ENCODE results near the gene TMED8. TPM values are rescaled to one million over a fixed set of nuclear protein-coding genes. Genes with fewer than 3 reads are reported as not detected.

TMED8 gene
- total RNA-seq, 2 donors from 2014 or later, result 20.5 to 27.6 TPM

- peaks cover 15% of the 10 kb centered on the region for H3K4me1 ChIP-seq (ENCODE audit: control insufficient read depth, insufficient read depth, low read length)
- Mint-ChIP-seq H3K36me3 (ENCODE audit: low read depth) (peaks cover 15% of the 10 kb centered on the region), H3K27me3 (ENCODE audit: insufficient read depth) (no peaks in the 10 kb centered on the region), H3K27ac (peak overlapping the region; percentile 75), H3K9me3 (no peaks in the 10 kb centered on the region), H3K4me1 (peaks cover 28% of the 10 kb centered on the region), H3K4me3 (no peak overlapping the region)
- H3K27me3 ChIP-seq (ENCODE audit: control insufficient read depth, insufficient read depth, low read length, poor library complexity, severe bottlenecking), result no peaks in the 10 kb centered on the region
- H3K9me3 ChIP-seq (ENCODE audit: control insufficient read depth, low read length), result no peaks in the 10 kb centered on the region
- peaks cover 50% of the 10 kb centered on the region for H3K36me3 ChIP-seq (ENCODE audit: control insufficient read depth, insufficient read depth, low read length)
- WGBS, 2 experiments (ENCODE audit: insufficient coverage in 1 of 2, insufficient read length in 1 of 2), result 86 to 93% methylated on average over 3 to 4 of the region's 4 CpGs
- no peak overlapping the region for H3K27ac ChIP-seq (ENCODE audit: low read depth, low read length)
- H3K9ac ChIP-seq (ENCODE audit: extremely low read depth, low read length, poor library complexity, severe bottlenecking), result no peak overlapping the region
- TF ChIP-seq, protein P1, sequence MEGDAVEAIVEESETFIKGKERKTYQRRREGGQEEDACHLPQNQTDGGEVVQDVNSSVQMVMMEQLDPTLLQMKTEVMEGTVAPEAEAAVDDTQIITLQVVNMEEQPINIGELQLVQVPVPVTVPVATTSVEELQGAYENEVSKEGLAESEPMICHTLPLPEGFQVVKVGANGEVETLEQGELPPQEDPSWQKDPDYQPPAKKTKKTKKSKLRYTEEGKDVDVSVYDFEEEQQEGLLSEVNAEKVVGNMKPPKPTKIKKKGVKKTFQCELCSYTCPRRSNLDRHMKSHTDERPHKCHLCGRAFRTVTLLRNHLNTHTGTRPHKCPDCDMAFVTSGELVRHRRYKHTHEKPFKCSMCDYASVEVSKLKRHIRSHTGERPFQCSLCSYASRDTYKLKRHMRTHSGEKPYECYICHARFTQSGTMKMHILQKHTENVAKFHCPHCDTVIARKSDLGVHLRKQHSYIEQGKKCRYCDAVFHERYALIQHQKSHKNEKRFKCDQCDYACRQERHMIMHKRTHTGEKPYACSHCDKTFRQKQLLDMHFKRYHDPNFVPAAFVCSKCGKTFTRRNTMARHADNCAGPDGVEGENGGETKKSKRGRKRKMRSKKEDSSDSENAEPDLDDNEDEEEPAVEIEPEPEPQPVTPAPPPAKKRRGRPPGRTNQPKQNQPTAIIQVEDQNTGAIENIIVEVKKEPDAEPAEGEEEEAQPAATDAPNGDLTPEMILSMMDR (conservative IDR thresholded peaks at IDR 0.05), result no peak
- no peak overlapping the region for H3K4me3 ChIP-seq (ENCODE audit: low read length)
- no peak for DNase-seq
Observed at GRCh38 chr14:77303417-77304156, 73.3 kb downstream of the TMED8 start.

DNA sequence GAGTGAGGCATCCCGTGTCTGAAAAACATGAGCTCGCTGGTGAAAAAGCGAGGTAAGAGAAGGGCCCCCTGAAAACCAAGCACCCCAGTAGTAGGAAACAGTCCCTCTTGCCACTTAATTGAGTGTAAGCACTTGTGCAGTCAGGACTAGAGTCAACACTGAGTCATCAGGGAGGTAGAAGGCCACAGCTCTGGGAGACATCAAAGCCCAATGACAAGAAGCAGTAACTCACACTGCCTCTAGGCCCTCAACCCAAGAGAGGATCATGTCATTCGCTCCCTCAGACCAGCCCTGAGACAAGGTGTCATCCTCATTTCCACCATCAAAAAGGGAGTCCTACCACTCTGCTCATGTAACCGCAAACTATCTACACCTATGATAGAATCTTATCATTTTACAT, 74.0 kb downstream of the TMED8 start:
- no peak for DNase-seq
- TF ChIP-seq, protein P1 (conservative IDR thresholded peaks at IDR 0.05), result peak; percentile 29
- H3K4me3 ChIP-seq (ENCODE audit: low read length), result no peak overlapping the region
- peaks cover 15% of the 10 kb centered on the region for H3K4me1 ChIP-seq (ENCODE audit: control insufficient read depth, insufficient read depth, low read length)
- H3K27me3 ChIP-seq (ENCODE audit: control insufficient read depth, insufficient read depth, low read length, poor library complexity, severe bottlenecking), result no peaks in the 10 kb centered on the region
- Mint-ChIP-seq H3K27me3 (ENCODE audit: insufficient read depth) (no peaks in the 10 kb centered on the region), H3K4me3 (no peak overlapping the region), H3K9me3 (no peaks in the 10 kb centered on the region), H3K27ac (no peak overlapping the region), H3K4me1 (peaks cover 28% of the 10 kb centered on the region), H3K36me3 (ENCODE audit: low read depth) (peaks cover 20% of the 10 kb centered on the region)
- H3K9me3 ChIP-seq (ENCODE audit: control insufficient read depth, low read length), result no peaks in the 10 kb centered on the region
- WGBS, 2 experiments (ENCODE audit: insufficient coverage in 1 of 2, insufficient read length in 1 of 2), result 96 to 99% methylated on average over 5 of the region's 5 CpGs
- no peak overlapping the region for H3K9ac ChIP-seq (ENCODE audit: extremely low read depth, low read length, poor library complexity, severe bottlenecking)
- H3K36me3 ChIP-seq (ENCODE audit: control insufficient read depth, insufficient read depth, low read length), result peaks cover 56% of the 10 kb centered on the region
- H3K27ac ChIP-seq (ENCODE audit: low read depth, low read length), result no peak overlapping the region

GRCh38 chr14:77301103-77301502, 75.8 kb downstream of the TMED8 start:
- DNase-seq, result peak; percentile 97
- H3K27me3 ChIP-seq (ENCODE audit: control insufficient read depth, insufficient read depth, low read length, poor library complexity, severe bottlenecking), result no peaks in the 10 kb centered on the region
- Mint-ChIP-seq H3K36me3 (ENCODE audit: low read depth) (peaks cover 34% of the 10 kb centered on the region), H3K4me1 (peaks cover 17% of the 10 kb centered on the region), H3K27ac (no peak overlapping the region), H3K9me3 (no peaks in the 10 kb centered on the region), H3K27me3 (ENCODE audit: insufficient read depth) (no peaks in the 10 kb centered on the region), H3K4me3 (no peak overlapping the region)
- WGBS, 2 experiments (ENCODE audit: insufficient coverage in 1 of 2, insufficient read length in 1 of 2), result 45 to 51% methylated on average over 9 to 10 of the region's 10 CpGs
- H3K9me3 ChIP-seq (ENCODE audit: control insufficient read depth, low read length), result no peaks in the 10 kb centered on the region
- H3K4me1 ChIP-seq (ENCODE audit: control insufficient read depth, insufficient read depth, low read length), result peaks cover 8% of the 10 kb centered on the region
- no peak overlapping the region for H3K4me3 ChIP-seq (ENCODE audit: low read length)
- H3K27ac ChIP-seq (ENCODE audit: low read depth, low read length), result no peak overlapping the region
- peaks cover 68% of the 10 kb centered on the region for H3K36me3 ChIP-seq (ENCODE audit: control insufficient read depth, insufficient read depth, low read length)
- TF ChIP-seq, protein P1 (conservative IDR thresholded peaks at IDR 0.05), result peak; percentile 95
- no peak overlapping the region for H3K9ac ChIP-seq (ENCODE audit: extremely low read depth, low read length, poor library complexity, severe bottlenecking)
